ENCODE data around the gene TNFRSF13B. TPM values are rescaled to one million over a fixed set of nuclear protein-coding genes. Genes with fewer than 3 reads are reported as not detected.
A peak's percentile ranks its signal among the peaks of the same experiment; 100 is the strongest.

TNFRSF13B gene
- total RNA-seq, 1 donor from 2014 or later, result not detected

DNA sequence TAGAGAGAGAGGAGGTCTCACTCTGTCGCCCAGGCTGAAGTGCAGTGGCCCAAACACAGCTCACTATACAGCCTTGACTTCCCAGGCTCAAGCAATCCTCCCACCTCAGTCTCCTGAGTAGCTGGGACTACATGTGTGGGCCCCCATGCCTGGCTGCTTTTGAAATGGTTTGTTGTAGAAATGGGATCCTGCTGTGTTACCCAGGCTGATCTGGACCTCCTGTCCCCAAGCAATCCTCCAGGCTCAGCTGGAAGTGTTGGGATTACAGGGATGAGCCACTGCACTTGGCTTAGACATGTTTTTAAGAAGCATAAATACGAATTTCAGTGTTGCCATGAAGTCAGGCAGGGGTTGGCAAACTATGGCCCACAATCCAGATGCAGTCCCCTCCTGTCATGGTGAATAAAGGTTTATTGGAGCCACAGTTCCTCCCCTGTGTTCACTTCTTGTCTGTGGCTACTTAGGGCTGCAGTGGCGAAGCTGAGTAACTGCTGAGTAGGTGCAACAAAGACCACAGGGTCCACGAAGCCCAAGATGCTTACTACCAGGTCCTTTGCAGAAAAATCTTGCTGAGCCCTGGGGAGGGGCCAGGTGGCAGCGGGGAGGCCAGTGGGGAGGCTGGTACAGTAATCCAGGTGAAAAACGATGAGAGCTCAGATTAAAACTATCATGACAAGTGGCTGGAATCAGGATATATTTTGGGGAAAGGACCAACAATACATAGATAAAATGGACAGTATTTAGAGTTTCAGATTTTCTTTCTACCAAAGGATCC lies 35.2 kb downstream of the TNFRSF13B start:
- DNase-seq, result no peak

DNA sequence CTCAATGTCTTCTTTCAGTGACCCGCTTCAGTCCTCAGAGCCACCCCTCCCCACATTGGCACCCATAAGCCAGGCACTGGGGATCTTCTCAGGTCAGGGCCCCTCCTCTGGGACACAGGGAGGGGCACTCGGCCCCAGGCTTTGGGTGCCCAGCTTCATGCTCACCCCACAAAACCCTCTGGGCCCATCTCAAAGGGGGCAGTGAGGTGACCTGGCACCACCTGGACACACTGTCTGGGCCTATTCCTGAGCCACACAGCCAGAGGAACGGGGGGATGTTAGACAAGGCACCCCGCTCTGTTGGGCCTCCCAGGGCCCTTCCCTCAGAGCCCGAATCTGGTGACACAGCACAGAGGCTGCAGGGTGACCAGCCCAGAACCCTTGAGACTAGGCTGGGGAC lies 36.1 kb downstream of the TNFRSF13B start:
- no peak for DNase-seq

DNA sequence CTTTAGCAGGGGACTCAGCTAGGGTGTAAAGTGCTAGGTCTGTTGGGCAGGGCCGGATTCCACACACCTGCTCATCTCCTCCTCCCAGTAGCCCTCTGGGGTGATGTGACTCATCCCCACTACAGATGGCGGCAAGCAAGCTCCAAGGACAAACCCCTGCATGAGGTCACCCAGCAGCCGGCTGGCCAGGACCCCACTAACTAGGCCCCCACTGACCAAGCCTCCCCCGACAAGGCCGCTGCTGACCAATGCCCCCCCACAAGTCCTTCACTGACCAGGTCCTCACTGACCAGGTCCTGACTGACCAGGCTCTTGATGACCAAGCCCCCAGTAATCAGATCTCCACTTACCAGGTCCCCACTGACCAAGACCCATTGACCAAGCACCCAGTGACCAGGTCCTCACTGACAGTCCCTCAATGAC lies 36.7 kb downstream of the TNFRSF13B start:
- no peak for DNase-seq

DNA sequence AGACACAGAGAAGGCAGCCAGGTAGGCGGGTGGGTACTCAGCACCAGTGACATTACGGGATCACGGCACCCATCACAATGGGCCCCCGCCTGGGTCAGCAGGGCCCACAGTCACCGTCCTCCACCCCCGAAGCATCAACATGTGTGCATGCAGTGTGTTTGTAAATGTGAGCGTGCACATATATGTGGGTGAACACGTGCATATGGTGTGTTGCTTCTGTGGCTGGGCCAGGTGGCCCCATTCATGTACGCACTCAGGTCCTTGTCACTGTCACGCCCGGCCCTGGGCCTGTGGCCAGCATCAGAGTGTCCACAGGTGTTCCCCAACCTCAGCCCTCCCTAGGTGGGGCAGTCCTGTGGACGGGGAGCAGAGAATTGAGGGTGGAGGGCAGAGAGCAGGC lies 37.1 kb downstream of the TNFRSF13B start:
- DNase-seq, result no peak

- no peak for DNase-seq
Measured at GRCh38 chr17:16934133-16934795, 37.7 kb downstream of the TNFRSF13B start.

GRCh38 chr17:16933317-16934132 lies 38.4 kb downstream of the TNFRSF13B start:
- peak; percentile 21 for DNase-seq

DNA sequence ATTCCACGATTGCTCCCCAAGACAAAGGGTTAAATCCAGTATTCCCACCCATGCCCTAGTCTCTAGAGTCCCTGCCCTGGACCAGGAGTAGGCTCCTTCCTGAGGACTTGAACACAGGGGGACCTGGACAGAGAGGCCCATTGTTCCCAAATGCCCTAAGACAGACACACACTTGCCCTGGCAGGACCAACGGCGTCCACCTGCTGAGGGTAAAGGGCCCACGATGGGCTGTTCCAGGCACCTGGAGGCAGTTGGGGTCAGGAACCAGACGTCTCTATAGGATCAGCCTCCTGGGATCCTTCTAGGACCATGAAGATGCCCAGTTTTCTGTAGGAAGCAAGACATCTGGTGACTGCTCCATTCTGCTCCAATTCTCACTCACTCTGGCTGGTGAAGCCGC lies 39.3 kb downstream of the TNFRSF13B start:
- no peak for DNase-seq

- no peak for DNase-seq
Measured at GRCh38 chr17:16932156-16932555, 39.8 kb downstream of the TNFRSF13B start.

DNA sequence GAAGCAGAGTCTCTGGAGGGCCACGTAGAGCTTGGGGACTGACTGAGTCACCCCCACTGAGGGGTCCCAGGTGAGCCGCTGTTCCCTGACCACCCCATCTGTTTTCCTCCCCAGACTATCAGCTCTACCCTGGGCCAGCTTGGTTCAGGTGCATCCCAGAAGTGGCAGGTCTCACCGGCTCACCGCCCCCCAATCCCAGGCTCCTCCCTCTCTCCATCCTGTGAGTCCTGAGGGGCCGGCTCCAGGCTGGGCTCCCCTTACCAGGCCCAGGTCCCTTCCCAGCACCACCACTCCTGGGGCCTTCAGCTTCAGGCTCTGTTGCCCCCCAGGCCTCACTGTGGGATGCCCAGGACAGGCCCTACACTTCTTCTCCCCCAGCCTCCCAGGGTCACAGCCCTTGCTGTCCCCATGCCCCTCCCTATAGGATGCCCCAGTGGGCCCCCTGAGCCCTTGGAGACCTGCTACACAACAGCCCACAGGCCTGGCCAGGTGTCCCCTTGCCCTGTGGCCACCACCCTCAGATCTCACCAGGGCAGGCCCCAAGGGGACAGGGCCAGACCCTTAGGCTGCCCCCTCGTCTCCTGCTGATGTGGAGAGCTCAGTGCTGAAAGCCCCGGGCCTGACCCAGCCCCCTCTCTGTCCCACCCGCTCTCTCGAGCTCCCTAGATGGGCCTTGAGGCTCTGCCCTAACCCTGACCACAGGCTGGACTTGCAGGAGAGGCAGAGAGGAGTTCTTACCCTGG lies 40.4 kb downstream of the TNFRSF13B start:
- no peak for DNase-seq

DNA sequence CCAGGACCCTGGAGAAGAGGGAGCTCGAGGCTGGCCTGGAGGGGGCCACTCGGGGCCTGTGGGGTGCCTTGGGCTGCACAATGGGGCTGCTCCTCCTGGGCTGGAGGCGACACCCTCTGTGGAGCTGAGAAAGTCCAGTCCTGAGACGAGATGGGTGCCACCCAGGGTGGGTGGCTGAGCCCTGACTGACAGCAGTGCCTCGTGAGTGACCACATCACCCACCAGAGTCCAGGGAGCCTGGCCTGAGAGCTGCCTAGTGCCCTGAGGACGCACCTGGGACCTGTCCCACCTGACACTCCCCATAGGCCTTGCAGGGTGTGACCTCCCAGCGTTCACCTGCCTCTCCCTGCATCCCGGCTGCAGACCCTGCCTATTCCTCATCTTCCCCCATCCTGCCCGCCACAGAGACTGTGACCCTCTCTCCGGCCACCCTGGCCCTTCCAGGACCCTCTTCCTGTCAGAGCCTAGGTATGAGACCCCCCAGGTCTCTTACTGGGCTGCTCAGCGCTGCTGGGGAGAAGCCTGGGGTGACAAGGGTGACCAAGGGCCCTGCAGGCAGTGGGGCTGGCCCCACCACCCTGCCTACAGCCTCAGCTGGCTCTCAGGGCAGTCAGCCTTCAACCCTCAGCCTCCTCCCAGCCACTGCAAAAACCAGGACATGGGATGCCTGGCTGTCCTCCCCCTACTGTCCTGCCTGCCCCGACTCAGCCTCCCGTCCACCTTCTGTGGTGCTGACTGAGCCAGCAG lies 41.2 kb downstream of the TNFRSF13B start:
- no peak for DNase-seq

DNA sequence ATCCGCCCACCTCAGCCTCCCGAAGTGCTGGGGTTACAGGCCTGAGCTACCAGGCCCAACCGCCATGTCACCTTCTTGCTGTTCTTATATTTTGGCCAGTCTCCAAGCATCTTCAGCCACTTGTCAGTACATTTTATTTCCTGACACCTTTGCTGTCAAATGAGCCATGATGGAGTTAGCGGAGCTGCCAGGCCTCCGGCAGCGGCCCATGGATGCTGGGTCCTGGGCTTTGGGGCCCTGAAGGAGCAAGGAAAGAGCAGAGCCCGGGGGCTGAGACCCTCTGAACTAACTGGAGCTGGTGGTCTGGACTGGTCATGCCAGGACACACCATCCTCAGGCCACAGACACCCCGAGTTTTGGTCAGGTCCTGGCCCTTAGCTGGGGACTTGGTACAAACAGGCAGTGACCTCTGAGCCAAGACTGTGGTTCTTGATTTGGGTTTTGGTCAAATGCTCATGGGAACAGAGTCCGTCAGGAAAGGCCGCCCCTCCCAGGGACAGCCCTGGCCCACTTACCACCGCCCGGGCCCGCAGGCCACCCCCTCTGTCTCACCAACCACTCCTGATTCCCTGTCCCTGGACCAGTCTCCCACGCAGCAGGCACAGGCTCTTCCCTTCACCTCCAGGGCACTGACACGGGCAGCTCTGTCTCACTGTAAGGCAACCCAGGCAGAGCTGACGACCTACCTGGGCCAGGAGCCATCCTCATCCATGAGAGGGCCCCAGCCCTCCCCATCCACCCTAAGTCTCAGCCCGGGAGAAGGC lies 42.0 kb downstream of the TNFRSF13B start:
- no peak for DNase-seq

DNA sequence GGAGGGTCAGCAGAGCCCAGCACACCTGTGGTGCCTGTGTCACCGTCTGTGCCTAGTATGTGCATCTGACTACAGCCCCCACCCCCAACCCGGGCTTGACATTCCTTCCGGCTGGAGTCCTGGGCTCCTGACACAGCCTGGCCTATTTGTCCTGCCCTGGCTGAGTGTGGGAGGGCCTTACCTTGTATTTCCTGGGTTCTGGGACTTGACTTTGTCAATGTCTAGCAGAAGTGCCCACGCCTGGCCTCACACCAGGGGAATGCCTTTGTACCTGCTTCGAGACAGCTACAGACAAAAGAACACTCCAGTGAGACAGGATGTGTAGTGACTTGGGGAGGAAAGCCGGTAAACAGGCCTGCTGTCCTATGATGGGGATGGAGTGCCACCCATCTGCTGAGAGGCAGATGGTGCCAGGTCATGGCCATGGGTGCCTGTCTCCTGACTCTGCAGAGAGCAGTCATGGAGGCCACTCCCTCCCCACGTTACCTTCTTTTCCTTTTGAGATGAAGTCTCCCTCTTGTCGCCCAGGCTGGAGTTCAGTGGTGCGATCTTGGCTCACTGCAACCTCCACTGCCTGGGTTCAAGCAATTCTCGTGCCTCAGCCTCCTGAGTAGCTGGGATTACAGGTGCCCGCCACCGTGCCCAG lies 42.8 kb downstream of the TNFRSF13B start:
- DNase-seq, result no peak

- DNase-seq, result no peak
Measured at GRCh38 chr17:16928406-16929034, 43.4 kb downstream of the TNFRSF13B start.

GRCh38 chr17:16927641-16928321 lies 44.1 kb downstream of the TNFRSF13B start:
- no peak for DNase-seq

DNA sequence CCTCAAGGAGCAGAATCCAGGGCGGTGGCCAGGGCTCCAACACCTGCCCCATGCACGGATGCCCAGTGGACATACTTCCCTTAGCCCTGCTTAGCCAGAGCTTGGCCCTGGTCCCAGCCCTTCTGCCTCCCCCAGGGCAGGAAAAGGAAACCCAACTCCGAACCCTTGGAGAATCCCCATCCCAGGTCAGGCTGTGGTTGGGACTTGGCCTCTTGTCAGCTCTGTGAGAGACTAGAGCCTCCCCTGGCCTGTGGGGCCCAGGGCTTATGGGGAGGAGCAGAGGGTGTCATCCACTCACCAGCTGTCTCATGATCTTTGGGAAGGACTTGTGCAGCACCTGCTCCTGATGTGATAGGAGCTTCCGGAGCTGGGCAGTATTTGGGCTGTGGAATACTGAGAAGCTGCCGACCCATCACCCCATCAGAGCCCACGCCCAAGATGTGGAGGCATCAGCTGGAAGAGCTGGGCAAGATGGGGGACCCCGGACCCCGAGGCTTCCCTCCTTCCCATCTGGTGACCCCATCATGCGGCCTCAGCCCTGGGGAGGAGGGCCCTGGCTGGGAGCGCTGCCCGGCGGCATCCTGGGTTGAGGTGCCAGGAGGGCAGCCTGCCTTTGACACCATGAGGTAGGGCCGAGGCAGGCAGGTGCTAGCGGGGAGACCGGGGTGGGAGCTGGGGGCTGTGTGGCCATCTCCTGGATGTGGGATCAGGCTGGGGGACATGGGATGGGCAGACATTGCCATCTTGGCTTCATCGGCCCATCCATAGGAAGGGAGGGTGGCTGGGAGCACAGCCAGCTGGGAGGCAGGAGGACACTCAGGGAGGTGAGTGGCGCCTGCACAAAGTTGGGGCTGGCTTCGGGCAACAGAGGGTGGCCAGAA lies 45.1 kb downstream of the TNFRSF13B start:
- no peak for DNase-seq

DNA sequence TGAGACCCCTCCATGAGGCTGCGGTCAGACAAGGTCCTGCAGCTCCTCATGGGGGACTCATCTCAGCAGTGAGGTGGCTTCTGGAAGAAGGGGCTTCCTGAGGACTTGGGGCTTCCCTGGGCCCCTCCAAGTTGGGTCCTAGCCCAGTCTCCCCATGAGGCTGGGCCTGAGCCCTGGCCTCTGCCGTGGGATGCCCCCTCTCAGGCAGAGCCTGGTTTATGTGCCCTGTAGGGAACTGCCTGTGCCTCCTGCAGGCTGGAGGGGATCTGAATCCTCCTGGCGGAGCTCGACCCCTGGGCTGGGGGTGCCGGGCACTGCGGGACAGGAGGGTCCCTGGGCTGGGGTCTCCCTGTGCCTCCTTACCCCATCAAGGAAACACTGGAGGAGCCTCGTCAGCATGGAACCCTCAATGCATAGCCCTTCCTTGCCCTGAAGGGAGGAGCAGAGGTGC lies 45.8 kb downstream of the TNFRSF13B start:
- DNase-seq, result no peak

- DNase-seq, result no peak
Measured at GRCh38 chr17:16925461-16926060, 46.4 kb downstream of the TNFRSF13B start.
